IPS-18c (cell line): ENCODE data around the gene PALMD.

Experiments
- H3K4me3 ChIP-seq: 2 replicates; pipeline ENCODE4 v1.7.0; 2013; ENCODE audit warnings: low read depth, mild to moderate bottlenecking, low read length, moderate library complexity; ENCODE audit not compliant: insufficient read depth
- H3K9me3 ChIP-seq: one replicate; pipeline ENCODE4 v1.6.1; 2013; ENCODE audit warnings: mild to moderate bottlenecking, low read length, moderate library complexity; ENCODE audit not compliant: control insufficient read depth, insufficient read depth

The PALMD gene

DNA sequence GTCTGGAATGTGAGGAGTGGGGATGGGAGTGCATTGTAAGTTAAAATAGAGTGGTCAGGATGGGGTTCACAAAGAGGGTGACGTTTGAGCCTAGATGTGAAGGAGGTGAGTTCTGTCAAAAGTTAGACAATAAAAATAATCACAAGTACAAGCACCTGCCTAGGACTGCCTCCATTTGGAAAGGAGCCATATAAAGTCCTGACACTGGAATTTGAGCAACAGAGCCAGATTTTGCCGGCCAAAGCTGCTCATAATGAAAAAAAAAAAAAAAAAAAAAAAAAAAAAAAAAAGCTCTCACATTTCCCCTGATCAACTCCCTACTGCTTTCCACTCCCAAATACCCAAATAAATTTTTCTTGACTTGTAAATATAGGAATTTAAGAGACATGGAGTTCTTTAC, 4.1 kb downstream of the PALMD start:
- Histone ChIP-seq H3K9me3 (no peaks in the 10 kb centered on the region), H3K4me3 (no peak overlapping the region)

DNA sequence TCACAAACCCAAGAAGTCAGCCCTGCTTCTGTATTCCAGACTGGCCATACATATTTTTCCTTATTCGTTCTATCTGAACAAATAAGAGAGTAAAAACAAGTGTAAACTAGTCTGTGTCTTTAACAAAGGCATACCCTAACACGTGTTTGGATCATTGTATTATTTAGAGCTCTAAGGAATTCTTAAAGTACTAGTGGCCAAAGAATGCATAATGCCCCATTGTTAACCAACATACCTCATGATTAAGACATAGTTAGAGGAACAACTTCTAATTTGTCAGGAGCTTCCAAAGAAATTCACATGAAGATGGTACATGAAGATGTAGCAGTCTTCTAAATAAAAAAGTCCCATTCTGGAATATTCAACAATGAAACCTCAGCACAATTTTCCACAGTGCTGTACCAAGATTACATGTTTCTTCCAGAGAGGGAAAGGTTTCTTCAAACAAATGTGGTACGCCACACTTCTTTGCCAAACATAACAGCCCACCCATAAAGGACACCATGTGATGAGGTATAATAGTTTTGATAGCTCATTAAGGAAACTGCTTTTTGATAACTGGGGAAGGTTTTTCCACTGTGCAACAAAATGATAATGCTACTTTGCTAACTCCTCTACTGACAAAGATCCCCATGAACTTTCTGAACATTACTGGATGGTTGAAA, 5.0 kb downstream of the PALMD start:
- Histone ChIP-seq H3K9me3 (no peaks in the 10 kb centered on the region), H3K4me3 (no peak overlapping the region)

DNA sequence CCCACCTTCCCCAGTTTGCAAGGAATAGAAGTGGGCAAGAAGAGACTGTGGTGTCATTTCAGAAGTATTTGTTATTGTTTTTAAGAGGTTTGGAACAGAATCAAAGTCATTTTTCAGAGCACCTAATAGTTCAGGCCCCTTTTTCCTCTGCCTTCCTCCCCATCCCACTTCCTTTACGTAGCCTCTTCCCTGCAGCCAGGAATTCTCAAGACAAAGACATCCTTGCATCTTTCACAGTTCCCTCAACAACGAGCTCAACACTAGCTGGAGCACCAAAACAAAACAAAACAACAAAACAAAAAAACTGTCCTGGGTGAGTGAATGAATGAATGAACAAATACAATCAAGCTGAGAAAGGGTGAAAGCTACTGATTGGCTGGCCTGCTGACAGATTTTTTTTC, 7.0 kb downstream of the PALMD start:
- H3K4me3 ChIP-seq, result no peak overlapping the region
- no peaks in the 10 kb centered on the region for H3K9me3 ChIP-seq

DNA sequence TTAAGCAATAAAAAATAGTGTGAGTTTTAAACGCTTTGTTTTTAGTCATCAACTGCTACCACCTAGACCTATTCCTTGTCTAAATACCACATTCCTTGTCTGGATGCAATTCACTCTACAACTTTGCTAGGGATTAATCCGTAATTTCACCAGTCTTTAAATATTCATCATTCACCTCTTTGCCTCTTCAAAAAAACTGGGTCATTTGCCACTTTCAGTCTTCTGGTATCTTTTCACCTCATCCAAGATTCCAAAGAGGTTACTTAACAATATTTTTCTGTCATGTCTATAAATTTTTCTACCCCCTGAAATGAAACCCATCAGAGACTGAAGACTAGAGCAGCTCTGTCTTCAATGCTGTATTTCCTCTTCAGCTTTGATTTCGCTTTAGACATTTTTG, 9.5 kb downstream of the PALMD start:
- Histone ChIP-seq H3K9me3 (no peaks in the 10 kb centered on the region), H3K4me3 (no peak overlapping the region)

DNA sequence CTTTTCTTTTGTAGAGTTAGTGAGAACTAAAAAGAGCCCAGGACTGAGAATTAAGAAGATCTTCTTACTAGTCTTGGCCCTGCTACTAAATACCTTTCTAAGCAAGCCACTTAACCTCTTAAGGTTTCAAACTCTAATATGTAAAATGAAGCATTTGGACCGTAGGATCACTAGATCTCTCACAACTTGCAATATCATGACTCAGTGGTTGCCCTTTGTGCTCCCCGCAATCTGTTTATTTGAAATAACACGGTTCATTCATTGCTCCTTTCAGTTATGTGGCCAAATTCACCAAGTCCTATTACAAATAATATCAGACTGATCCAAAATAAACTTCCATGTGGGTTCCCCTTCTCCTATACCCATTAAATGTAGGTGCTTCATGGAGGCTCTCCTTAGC, 10.8 kb downstream of the PALMD start:
- H3K9me3 ChIP-seq, result no peaks in the 10 kb centered on the region
- no peak overlapping the region for H3K4me3 ChIP-seq

DNA sequence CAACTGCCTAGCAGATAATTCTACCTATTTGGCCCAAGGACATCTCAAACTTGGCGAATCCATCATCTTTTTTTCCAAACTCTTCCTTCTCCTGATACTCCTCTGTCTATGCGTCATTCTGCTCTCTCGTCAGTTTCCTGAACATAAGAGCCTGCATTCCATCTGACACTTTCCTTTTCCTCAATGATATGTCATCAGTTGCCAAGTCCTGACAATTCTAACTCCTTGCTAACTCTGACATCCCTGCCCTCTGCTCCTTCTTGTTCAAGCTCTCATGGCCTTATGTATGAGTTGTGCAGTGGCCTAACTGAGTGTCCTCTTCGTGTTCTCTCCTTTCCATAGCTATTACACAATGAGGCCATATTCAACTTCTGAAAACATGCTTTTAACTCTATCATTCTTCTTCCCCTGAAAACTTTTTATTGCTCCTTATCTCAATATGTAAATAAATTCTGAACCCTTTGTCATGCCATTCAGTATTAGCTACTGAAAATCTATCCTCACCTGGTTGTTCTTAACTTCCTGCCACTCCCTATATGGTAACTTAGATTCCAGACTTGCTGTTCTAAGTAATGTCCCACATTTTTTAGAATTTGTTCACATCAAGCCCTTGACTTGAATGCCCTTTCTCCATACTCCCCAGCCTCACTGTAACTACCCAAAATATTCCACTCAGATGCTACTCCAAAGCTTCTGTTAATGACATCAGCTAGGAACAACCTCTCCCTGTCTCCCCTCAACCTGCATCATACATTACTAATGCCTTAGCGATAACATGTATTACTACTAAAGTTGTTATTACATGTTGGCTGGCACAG, 11.5 kb downstream of the PALMD start:
- H3K9me3 ChIP-seq, result no peaks in the 10 kb centered on the region
- no peak overlapping the region for H3K4me3 ChIP-seq

DNA sequence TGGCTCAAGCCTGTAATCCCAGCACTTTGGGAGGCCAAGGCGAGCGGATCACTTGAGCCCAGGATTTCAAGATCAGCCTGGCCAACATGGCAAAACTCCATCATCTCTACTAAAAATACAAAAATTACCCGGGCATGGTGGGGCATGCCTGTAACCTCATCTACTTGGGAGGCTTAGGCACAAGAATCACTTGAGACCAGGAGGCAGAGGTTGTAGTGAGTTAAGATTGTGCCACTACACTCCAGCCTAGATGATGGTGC, 12.0 kb downstream of the PALMD start:
- Histone ChIP-seq H3K9me3 (no peaks in the 10 kb centered on the region), H3K4me3 (no peak overlapping the region)

DNA sequence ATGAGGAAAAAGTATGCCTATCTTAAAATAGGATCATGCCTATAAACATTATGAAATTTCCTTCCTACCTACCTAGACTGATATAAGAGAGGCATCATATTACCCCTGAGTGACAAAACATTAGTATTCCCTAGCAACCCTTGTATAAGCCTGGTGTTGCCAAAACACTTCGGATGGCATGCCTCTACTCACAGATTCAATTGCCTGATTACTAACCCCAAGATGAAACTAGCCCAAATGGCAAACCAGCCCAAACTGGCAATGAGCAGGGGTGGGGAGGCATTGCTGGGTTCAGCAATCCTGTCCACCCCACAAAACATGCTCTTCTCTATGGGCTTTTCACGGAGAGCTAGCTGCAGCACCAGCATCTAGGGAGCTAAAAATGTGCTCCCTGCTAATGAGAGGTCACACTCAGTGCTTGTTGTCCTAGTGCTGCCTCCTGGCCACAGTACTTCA, 13.9 kb downstream of the PALMD start:
- Histone ChIP-seq H3K9me3 (no peaks in the 10 kb centered on the region), H3K4me3 (no peak overlapping the region)

DNA sequence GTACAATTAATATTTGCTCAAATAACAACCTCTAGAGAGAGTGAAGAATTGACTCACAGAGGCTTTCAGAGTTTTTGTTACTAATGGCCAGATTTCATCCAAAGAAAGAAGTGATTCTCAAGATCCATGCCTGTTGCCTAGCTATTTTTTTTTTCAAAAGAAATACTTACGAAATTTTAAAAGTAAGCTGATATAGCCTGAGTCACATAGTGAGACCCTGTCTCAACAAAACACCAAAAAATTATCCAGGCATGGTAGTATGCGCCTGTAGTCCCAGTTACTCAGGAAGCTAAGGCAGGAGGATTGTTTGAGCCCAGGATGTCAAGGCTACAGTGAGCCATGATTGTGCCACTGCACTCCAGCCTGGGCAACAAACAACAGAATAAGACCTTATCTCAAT, 14.6 kb downstream of the PALMD start:
- H3K9me3 ChIP-seq, result no peaks in the 10 kb centered on the region

DNA sequence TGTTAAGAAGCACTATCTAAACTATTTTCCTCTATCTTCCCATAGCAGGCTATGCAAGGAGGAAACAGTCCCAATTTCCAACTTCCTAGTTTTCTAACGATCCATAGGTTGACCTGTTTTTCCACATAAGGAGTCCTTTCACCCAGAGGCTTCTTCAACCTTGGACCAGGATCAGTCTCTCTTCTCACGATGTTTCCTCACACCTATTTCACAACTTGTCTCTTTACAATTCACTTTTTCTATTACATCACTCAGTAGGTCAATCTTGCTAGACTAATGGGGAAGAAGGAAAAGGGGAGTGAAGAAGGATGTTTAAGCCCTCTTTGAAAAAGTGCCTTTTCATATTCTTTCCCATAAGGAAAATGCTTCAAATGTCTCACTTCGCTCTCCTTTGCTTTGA, 15.9 kb downstream of the PALMD start:
- Histone ChIP-seq H3K9me3 (no peaks in the 10 kb centered on the region), H3K4me3 (no peak overlapping the region)

More for the DNA sequence above, 14.6 kb downstream of the PALMD start:
- no peak overlapping the region for H3K4me3 ChIP-seq

DNA sequence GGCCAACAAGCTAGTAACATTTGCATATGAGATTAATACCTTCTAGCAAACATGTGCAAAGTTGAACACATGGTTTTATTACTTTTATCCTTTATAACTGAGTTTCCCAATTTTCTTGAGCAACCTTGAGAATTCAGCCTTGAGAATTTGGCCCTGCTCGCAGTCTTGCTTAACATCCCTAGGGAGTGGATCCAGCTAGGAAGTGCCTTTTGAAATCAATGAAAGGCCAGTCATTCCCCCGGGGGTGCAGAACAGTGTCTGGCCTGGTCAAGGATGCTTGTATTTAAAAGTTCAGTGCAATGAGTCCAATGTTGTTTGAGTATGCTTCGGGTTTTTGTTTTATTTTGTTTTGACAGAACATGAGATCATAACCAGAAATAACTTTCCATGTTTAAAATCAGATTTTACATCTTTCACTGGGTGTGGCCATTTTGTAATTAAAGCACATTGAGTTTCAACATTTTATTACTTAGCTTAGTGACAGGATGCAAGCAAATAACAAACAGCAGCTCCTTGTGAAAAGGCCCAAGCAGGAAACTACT, 16.7 kb downstream of the PALMD start:
- Histone ChIP-seq H3K9me3 (no peaks in the 10 kb centered on the region), H3K4me3 (no peak overlapping the region)

DNA sequence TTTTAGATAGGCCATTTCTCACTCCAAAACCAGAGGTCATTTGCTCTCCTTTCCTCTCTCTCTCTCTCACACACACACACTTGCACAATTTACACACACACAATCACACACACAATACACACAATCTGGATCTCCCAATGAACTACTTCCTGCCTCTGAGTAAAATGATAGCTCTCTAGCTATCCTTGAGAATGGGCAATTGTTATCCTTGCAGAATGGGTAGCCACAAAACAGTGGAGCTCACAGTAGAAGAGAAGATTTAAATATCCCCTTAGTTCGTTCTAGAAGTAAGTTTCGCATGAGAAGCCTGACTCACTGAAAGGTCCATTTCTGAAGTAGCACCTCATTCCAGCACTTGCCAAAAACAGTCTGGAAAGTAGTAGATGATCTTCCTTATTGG, 17.6 kb downstream of the PALMD start:
- Histone ChIP-seq H3K9me3 (no peaks in the 10 kb centered on the region), H3K4me3 (no peak overlapping the region)

DNA sequence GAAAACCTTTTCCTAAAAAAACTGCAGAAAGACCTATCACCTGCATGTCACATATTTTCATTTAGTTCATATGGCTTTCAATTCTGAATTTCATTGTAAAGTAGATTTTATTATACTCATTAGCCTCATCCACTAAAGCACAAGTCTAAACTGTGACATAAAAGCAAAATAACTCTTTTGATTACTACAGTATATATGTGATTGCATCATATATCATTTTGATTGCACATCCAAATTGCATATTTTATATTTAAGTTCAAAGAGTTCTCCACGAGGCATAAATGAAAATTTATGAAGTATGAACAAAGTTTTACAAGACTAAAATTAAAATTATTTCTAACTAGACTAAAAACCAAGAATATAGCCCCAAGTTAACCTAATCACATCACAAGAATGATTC, 19.3 kb downstream of the PALMD start:
- H3K4me3 ChIP-seq, result no peak overlapping the region

DNA sequence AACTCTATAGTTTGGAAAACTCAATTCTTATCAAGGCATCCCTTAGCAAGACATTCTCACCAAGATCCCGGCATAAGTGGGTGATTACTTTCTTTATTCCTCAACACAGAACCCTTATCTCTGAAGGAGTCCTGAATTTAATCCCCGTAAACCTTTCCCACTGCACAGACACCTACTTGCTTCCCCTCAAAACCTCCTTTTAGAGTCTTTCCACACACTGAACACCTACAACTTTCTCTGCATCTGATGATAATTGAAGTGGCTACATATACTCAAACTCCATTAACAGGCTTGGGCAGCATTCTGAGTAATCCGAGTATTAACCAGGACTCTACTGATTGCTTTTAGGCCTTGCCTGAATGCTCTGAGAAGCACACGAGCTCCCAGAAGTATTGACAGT, 23.5 kb downstream of the PALMD start:
- no peaks in the 10 kb centered on the region for H3K9me3 ChIP-seq
- no peak overlapping the region for H3K4me3 ChIP-seq

More for the DNA sequence above, 19.3 kb downstream of the PALMD start:
- no peaks in the 10 kb centered on the region for H3K9me3 ChIP-seq

DNA sequence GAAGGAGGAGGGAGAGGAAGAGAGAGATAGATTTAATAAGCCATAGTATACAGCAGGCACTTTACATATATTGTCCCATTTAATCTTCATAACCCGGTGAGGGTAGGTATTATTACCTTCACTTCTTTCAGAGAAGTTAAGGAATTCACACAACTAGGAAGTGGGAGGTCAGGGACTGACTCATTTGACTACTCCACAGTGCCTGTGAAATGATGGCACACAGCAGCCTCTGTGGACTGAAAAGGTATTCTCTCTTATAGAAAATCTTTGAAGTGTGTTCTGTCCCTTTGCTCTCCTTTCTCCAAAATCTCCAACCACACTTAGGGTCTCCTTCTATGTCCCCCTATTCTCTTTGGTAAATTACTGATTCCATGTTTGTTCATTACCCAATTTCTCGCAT, 23.9 kb downstream of the PALMD start:
- Histone ChIP-seq H3K9me3 (no peaks in the 10 kb centered on the region), H3K4me3 (no peak overlapping the region)

DNA sequence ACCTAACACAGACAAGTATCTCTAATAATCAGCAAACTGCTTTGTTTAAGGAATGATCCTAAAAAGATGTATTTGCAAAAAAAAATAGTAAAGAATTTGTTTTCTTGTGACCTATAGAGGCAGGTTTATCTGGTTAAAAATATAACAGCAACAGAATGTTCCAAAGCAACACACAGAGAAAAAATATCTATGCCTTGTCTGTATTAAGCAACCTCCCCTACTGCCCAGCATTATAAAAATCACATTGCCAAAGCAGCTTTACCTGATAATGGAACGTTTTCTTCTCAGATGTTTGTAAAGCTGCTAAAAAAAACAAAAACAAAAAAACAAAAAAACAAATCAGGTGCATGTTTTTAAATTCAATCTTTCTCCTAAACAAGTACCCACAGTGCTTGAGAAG, 24.7 kb downstream of the PALMD start:
- no peak overlapping the region for H3K4me3 ChIP-seq
- H3K9me3 ChIP-seq, result no peaks in the 10 kb centered on the region

DNA sequence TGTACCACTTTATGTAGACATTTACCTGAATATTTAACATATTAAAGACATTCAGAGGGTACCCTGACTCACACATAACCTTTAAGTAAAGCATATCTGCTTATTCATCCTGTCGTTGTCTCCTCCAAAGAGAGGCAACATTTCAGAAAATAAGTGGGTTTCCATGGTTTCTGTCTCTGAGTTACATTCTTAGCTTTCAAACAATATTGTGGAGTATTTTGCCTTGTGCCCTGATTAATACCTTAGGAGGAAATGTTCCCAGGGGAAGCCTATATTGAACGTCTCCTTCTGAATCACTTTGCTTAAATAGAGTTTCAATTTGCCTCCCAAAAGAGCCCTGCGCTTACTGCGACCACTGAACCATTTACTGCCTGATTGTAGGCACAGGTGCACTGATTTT, 26.1 kb downstream of the PALMD start:
- Histone ChIP-seq H3K4me3 (no peak overlapping the region), H3K9me3 (no peaks in the 10 kb centered on the region)

DNA sequence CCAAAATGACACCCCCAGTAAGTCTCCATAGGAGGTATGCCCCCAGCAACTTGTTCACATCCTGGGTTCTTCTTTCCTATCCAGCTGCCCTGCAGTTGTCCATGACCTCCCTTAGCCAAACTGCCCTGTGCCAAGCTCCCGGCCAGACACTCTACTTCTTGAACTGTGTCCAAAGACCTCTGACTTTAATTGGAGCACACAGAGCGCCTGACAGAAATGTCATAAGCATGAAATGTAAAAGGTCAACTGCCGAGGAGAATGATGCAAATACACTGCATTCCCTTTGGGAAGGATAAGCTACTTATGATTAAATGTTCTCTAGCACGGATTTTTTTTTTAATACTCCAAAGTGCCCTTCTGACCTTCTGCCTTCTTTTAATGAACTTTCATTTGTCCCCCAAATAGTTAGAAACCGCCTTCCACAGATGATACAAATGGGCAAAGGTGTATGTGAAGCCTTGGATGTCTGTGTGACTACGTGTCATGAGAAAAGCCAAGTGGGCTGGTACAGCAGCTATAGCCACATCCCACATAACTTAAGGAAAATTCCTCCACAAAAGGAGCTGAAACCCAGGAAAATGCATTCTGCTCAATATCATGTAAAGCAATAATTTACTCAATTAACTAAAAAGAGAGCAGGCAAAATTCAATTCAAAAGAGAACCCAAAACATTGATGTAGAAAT, 26.8 kb downstream of the PALMD start:
- no peaks in the 10 kb centered on the region for H3K9me3 ChIP-seq
- H3K4me3 ChIP-seq, result no peak overlapping the region
